Mesenchymal stem cell (in vitro differentiated cells and primary cell): ENCODE results near the gene ADGRF4.

Experiments used
- DNase-seq: peaks from one replicate; pipeline ENCODE4 v3.0.0-alpha.2; 2013
- H2AFZ ChIP-seq: one replicate; pipeline ENCODE4 v1.6.1; 2013; ENCODE audit warnings: low read depth, mild to moderate bottlenecking, control low read depth, inconsistent platforms, low read length, moderate library complexity
- H2AK5ac ChIP-seq: 2 replicates; pipeline ENCODE4 v1.6.1; 2013; ENCODE audit warnings: low read length, moderate library complexity, mild to moderate bottlenecking, inconsistent platforms; ENCODE audit not compliant: severe bottlenecking
- H2BK120ac ChIP-seq: one replicate; pipeline ENCODE4 v1.6.1; 2013; ENCODE audit warnings: low read depth, mild to moderate bottlenecking, inconsistent platforms, low read length, moderate library complexity
- H2BK12ac ChIP-seq, 2 experiments: one replicate each; pipeline ENCODE4 v1.6.1; 2013; ENCODE audit warnings: inconsistent platforms in 2 of 2, low read length in 2 of 2, mild to moderate bottlenecking in 2 of 2, moderate library complexity in 2 of 2, control low read depth in 1 of 2
- H2BK15ac ChIP-seq: one replicate; pipeline ENCODE4 v1.6.1; 2013; ENCODE audit warnings: mild to moderate bottlenecking, low read depth, inconsistent platforms; ENCODE audit not compliant: poor library complexity, severe bottlenecking
- H2BK5ac ChIP-seq: 2 replicates; pipeline ENCODE4 v1.6.1; 2013; ENCODE audit warnings: low read depth, mild to moderate bottlenecking, low read length, control low read depth, inconsistent platforms; ENCODE audit not compliant: poor library complexity, severe bottlenecking
- H3K14ac ChIP-seq, 2 experiments: one replicate each; pipeline ENCODE4 v1.6.1; 2013; ENCODE audit warnings: inconsistent platforms in 2 of 2, low read length in 2 of 2, control low read depth in 1 of 2, mild to moderate bottlenecking in 1 of 2, moderate library complexity in 1 of 2
- H3K18ac ChIP-seq, 2 experiments: one replicate each; pipeline ENCODE4 v1.6.1; 2013; ENCODE audit warnings: inconsistent platforms in 2 of 2, low read length in 2 of 2, control low read depth in 1 of 2, low read depth in 1 of 2, mild to moderate bottlenecking in 1 of 2
- H3K23ac ChIP-seq, 2 experiments: one replicate each; pipeline ENCODE4 v1.6.1; 2013; ENCODE audit warnings: inconsistent platforms in 2 of 2, low read length in 2 of 2, mild to moderate bottlenecking in 2 of 2, moderate library complexity in 2 of 2, control low read depth in 1 of 2
- H3K27ac ChIP-seq: 2 replicates; pipeline ENCODE4 v1.5.1; 2013; ENCODE audit warnings: mild to moderate bottlenecking, moderate library complexity, low read length, control low read depth, inconsistent platforms; ENCODE audit not compliant: poor library complexity, severe bottlenecking
- H3K27me3 ChIP-seq, 2 experiments: 2 replicates each; pipeline versions ENCODE4 v1.6.1 to v1.7.0; 2013; ENCODE audit warnings: low read length in 2 of 2, mild to moderate bottlenecking in 2 of 2, moderate library complexity in 2 of 2, control low read depth in 1 of 2, inconsistent platforms in 1 of 2; ENCODE audit not compliant: control insufficient read depth in 1 of 2, insufficient read depth in 1 of 2
- H3K36me3 ChIP-seq, 2 experiments: 2 replicates each; pipeline versions ENCODE4 v1.6.1 to v1.7.0; 2013; ENCODE audit warnings: low read length in 2 of 2, control low read depth in 1 of 2, inconsistent platforms in 1 of 2, low read depth in 1 of 2, mild to moderate bottlenecking in 1 of 2; ENCODE audit not compliant: insufficient read depth in 2 of 2, control insufficient read depth in 1 of 2
- H3K4ac ChIP-seq, 2 experiments: one replicate each; pipeline ENCODE4 v1.6.1; 2013; ENCODE audit warnings: inconsistent platforms in 2 of 2, low read length in 2 of 2, mild to moderate bottlenecking in 2 of 2, moderate library complexity in 2 of 2, control low read depth in 1 of 2, low read depth in 1 of 2
- H3K4me1 ChIP-seq: 2 replicates; pipeline ENCODE4 v1.6.1; 2013; ENCODE audit warnings: low read depth, low read length, control low read depth; ENCODE audit not compliant: control insufficient read depth, insufficient read depth
- H3K4me2 ChIP-seq: 2 replicates; pipeline ENCODE4 v1.6.1; 2013; ENCODE audit warnings: low read length, mild to moderate bottlenecking, inconsistent platforms; ENCODE audit not compliant: poor library complexity, severe bottlenecking
- H3K4me3 ChIP-seq, 2 experiments: 2 replicates each; pipeline versions ENCODE4 v1.5.1 to v1.7.0; 2013; ENCODE audit warnings: low read length in 2 of 2, mild to moderate bottlenecking in 2 of 2, control low read depth in 1 of 2, low read depth in 1 of 2; ENCODE audit not compliant: insufficient read depth in 1 of 2
- H3K79me1 ChIP-seq: replicated peaks from 2 replicates; pipeline ENCODE4 v1.6.1; 2013; ENCODE audit warnings: mild to moderate bottlenecking, control low read depth, low read length, inconsistent platforms; ENCODE audit not compliant: poor library complexity, severe bottlenecking
- H3K9ac ChIP-seq: 2 replicates; pipeline ENCODE4 v1.7.0; 2013; ENCODE audit warnings: mild to moderate bottlenecking, low read length, moderate library complexity
- H3K9me3 ChIP-seq: 2 replicates; pipeline ENCODE4 v1.7.0; 2013; ENCODE audit warnings: mild to moderate bottlenecking, low read length; ENCODE audit not compliant: control insufficient read depth
- H4K8ac ChIP-seq: one replicate; pipeline ENCODE4 v1.6.1; 2013; ENCODE audit warnings: inconsistent platforms, mild to moderate bottlenecking, low read length, moderate library complexity
- H4K91ac ChIP-seq: one replicate; pipeline ENCODE4 v1.6.1; 2013; ENCODE audit warnings: mild to moderate bottlenecking, low read length, inconsistent platforms
- WGBS: methylation state at CpG from one replicate; pipeline ENCODE4 v1.1.7; 2013; ENCODE audit warnings: mixed read lengths; 5-methylcytosine and 5-hydroxymethylcytosine counted together

The ADGRF4 gene

GRCh38 chr6:47697925-47698324 lies 455 bp upstream of the ADGRF4 start:
- no peak overlapping the region for H2AK5ac ChIP-seq
- no peak overlapping the region for H4K91ac ChIP-seq
- H3K18ac ChIP-seq = peak overlapping the region in 1 of 2 experiments; percentile 56
- no peaks in the 10 kb centered on the region for H3K79me1 ChIP-seq
- no peaks in the 10 kb centered on the region for H3K27me3 ChIP-seq
- 97% methylated on average over 2 of the region's 2 CpGs for WGBS
- no peak overlapping the region for H2BK5ac ChIP-seq
- no peak overlapping the region for H3K4ac ChIP-seq
- no peak overlapping the region for H3K9ac ChIP-seq
- no peak overlapping the region for H3K4me3 ChIP-seq
- H3K27ac ChIP-seq = no peak overlapping the region
- H3K23ac ChIP-seq = no peak overlapping the region
- no peak overlapping the region for H3K14ac ChIP-seq
- no peak overlapping the region for H2BK12ac ChIP-seq
- H2BK15ac ChIP-seq = no peak overlapping the region
- H2BK120ac ChIP-seq = no peak overlapping the region
- H3K9me3 ChIP-seq = no peaks in the 10 kb centered on the region
- no peak overlapping the region for H2AFZ ChIP-seq
- no peak overlapping the region for H4K8ac ChIP-seq
- H3K36me3 ChIP-seq = no peaks in the 10 kb centered on the region
- H3K4me2 ChIP-seq = no peak overlapping the region
- H3K4me1 ChIP-seq = peaks cover 5% of the 10 kb centered on the region
- DNase-seq = no peak

GRCh38 chr6:47700053-47700452 lies 1.7 kb downstream of the ADGRF4 start:
- H2BK120ac ChIP-seq = no peak overlapping the region
- no peaks in the 10 kb centered on the region for H3K36me3 ChIP-seq
- no peak overlapping the region for H4K8ac ChIP-seq
- H3K27me3 ChIP-seq = no peaks in the 10 kb centered on the region
- DNase-seq = peak; percentile 82
- no peak overlapping the region for H2AFZ ChIP-seq
- H2BK5ac ChIP-seq = no peak overlapping the region
- H2BK12ac ChIP-seq = peak overlapping the region in 1 of 2 experiments; percentile 49
- H3K4me2 ChIP-seq = no peak overlapping the region
- no peak overlapping the region for H3K4me3 ChIP-seq
- H3K14ac ChIP-seq = no peak overlapping the region
- H3K9ac ChIP-seq = no peak overlapping the region
- no peak overlapping the region for H3K23ac ChIP-seq
- H3K79me1 ChIP-seq = no peaks in the 10 kb centered on the region
- H2AK5ac ChIP-seq = no peak overlapping the region
- H3K4me1 ChIP-seq = peaks cover 5% of the 10 kb centered on the region
- H3K18ac ChIP-seq = no peak overlapping the region
- peak overlapping the region in 1 of 2 experiments; percentile 13 for H3K4ac ChIP-seq
- no peaks in the 10 kb centered on the region for H3K9me3 ChIP-seq
- no peak overlapping the region for H2BK15ac ChIP-seq
- H4K91ac ChIP-seq = no peak overlapping the region
- H3K27ac ChIP-seq = peak overlapping the region; percentile 18
- WGBS = 47% methylated on average over 5 of the region's 5 CpGs

DNA sequence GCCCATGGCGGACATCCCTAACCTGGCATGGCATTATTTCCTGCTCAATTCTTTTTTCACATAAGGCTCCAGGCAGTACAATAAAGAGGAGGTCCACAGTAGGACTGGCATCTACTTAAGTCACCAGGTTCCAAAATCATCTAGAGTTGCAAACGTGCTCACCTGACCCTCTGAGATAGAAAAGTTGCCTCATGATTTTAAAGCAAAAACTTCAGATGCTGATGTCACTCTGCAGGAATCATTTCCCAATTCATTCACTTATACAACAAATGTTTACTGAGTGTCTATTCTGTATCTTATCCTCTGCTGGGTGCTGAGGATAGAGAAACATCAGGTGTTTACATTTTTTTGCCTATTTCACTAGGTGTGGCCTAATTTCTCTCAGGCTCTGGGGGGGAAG lies 2.2 kb downstream of the ADGRF4 start:
- DNase-seq = no peak
- Histone ChIP-seq H3K4me3 (no peak overlapping the region), H3K27me3 (no peaks in the 10 kb centered on the region), H2AK5ac (peak overlapping the region; percentile 46), H3K4me1 (peaks cover 5% of the 10 kb centered on the region), H2BK15ac (no peak overlapping the region), H3K36me3 (no peaks in the 10 kb centered on the region), H4K91ac (no peak overlapping the region), H2BK12ac (no peak overlapping the region), H3K79me1 (no peaks in the 10 kb centered on the region), H3K9me3 (no peaks in the 10 kb centered on the region), H3K4ac (no peak overlapping the region), H3K27ac (peak overlapping the region; percentile 18), H3K18ac (no peak overlapping the region), H2BK120ac (no peak overlapping the region), H2AFZ (no peak overlapping the region), H4K8ac (no peak overlapping the region), H2BK5ac (no peak overlapping the region), H3K23ac (no peak overlapping the region), H3K9ac (no peak overlapping the region), H3K14ac (no peak overlapping the region), H3K4me2 (no peak overlapping the region)
- WGBS = 100% methylated on average over 2 of the region's 2 CpGs

DNA sequence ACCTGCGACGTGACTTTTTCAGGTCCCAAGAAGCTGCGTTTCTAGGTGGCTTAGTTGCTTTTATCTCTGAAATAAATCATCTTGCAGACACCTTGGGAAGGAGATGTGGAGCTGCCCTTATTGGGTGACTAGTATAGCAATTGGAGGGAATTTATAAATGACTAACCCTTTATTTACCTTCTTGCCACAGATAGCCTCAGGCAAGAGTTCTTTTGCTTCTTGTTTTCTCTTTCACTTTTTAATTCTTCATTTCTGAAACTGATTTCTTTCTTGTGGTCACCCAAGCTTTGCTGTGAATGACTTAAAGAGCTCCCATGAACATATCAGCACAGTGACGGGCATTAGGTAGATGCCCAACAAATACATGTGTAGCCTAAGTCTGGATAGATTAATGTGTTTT lies 3.0 kb downstream of the ADGRF4 start:
- no peak overlapping the region for H3K4me3 ChIP-seq
- no peak overlapping the region for H2BK5ac ChIP-seq
- no peak overlapping the region for H3K4ac ChIP-seq
- no peak overlapping the region for H3K14ac ChIP-seq
- H3K36me3 ChIP-seq = no peaks in the 10 kb centered on the region
- H3K27me3 ChIP-seq = no peaks in the 10 kb centered on the region
- H3K18ac ChIP-seq = no peak overlapping the region
- no peak overlapping the region for H2BK15ac ChIP-seq
- peak; percentile 13 for DNase-seq
- WGBS = 53% methylated on average over 3 of the region's 4 CpGs
- no peak overlapping the region for H3K27ac ChIP-seq
- H2AFZ ChIP-seq = no peak overlapping the region
- H4K91ac ChIP-seq = no peak overlapping the region
- no peak overlapping the region for H3K9ac ChIP-seq
- H2BK12ac ChIP-seq = no peak overlapping the region
- H3K23ac ChIP-seq = no peak overlapping the region
- H3K79me1 ChIP-seq = no peaks in the 10 kb centered on the region
- no peaks in the 10 kb centered on the region for H3K9me3 ChIP-seq
- peaks cover 5% of the 10 kb centered on the region for H3K4me1 ChIP-seq
- no peak overlapping the region for H3K4me2 ChIP-seq
- no peak overlapping the region for H2AK5ac ChIP-seq
- no peak overlapping the region for H2BK120ac ChIP-seq
- no peak overlapping the region for H4K8ac ChIP-seq
